Activated CD8-positive, alpha-beta memory T cell treated with anti-CD3 and anti-CD28 coated beads, Interleukin-2, amount 50 U/mL, for 24 hours (primary cell): ENCODE results near the gene PTGES3.
"Not testable (repeated sequence)": the region's sequence is repeated elsewhere in the genome, so short reads cannot be mapped to it uniquely, and the experiment has no call there.

ENCODE experiments used
- DNase-seq: peaks from one replicate; pipeline ENCODE4 v3.0.0-alpha.2; 2020; ENCODE audit errors: extremely low read depth

PTGES3 gene

DNA sequence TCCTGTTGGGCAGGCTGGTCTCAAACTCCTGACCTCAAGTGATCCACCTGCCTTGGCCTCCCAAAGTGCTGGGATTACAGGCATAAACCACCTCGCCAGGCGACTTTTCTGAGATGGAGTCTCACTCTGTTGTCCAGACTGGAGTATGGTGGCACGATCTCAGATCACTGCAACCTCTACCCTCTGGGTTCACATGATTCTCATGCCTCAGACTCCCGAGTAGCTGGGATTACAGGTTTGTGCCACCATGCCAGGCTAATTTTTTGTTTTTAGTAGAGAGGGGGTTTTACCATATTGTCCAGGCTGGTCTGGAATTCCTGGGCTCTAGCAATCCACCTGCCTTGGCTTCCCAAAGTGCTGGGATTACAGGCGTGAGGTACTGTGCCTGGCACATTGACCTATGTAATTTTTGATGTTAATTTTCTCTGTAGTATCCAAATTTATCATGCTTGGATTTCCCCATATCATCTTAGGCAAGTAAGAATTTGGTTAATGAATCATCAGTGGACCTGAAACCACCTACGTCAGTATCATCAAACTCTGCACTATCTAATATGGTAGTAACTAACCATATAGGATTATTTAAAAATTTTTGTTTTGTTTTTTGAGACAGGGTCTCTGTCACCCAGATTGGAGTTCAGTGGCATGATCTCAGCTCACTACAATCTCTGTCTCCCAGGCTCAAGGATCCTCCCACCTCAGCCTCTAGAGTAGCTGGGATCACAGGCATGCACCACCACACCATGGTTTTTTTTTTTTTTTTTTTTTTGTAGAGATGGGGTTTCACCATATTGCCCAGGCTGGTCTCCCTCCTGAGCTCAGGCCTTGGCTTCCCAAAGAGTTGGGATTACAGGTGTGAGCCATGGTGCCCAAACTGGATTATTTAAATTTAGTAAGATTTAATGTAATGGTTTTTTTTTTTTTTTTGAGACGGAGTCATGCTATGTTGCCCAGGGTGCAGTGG, 30.4 kb downstream of the PTGES3 start:
- DNase-seq: no peak

DNA sequence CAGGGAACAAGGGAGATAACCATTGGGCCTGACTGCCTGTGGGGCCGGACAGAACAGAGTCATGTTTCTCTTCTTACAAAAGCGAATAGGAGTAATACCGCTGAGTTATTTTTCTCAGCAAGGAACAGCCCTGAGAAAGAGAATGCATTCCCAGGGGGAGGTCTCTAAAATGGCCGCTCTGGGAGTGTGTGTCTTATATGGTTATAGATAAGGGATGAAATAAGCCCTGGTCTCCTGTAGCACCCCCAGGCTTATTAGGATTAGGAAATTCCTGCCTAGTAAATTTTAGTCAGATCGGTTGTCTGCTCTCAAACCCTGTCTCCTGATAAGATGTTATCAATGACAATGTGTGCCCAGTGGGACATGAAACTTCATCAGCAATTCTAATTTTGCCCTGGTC, 34.3 kb downstream of the PTGES3 start:
- not testable (repeated sequence) for DNase-seq

DNA sequence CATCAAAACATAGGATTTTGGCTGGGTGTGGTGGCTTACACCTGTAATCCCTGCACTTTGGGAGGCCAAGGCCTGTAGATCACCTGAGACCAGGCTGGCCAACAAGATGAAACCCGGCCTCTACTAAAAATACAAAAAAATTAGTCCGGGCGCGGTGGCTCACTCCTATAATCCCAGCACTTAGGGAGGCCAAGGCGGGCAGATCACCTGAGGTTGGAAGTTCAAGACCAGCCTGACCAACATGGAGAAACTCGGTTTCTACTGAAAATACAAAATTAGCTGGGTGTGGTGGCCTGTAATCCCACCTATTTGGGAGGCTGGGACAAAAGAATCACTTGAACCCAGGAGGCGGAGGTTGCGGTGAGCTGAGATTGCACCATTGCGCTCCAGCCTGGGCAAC, 40.1 kb downstream of the PTGES3 start:
- DNase-seq: not testable (repeated sequence)

DNA sequence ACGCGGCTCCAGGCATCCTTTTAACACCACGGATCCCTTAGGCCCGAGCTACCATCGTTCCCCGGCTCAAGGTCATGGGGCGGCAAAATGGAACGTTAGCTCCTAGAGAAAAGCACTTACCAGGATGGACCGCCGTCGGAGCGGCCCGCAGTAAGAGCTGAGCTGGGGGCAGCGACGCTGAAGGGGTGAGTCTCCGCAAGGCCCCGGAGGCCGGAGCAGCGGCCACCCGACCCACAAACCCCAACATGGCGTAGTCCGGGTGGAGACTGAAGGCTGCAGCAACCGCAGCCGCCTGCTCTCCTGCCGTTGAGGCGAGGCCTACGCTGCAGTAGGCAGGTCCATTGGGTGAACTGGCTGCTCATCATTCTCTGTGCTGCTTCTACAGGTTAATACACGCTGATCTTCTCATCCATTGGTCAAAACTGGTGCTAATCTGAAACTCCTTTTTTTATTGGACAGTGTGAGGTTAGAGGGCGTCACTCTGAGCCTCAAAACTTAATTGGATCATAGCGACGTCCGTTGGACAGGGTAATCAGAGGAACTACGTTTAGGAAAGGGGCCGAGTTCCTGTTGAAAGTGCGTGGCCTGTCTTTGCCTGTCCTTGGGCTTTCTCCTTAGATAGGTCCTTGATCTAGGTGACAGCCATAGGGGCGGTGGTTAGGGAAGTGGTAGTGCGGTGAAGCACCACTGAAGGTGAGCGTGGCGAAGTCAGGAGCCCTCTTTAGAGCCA, 42.2 kb downstream of the PTGES3 start, which contains the start of gene ATP5F1B:
Gene ATP5F1B (minus strand): TSS at position 268 of the 730 bp plus-strand sequence. CDS start 21 bp downstream, at position 247.
- peak; percentile 82 for DNase-seq

DNA sequence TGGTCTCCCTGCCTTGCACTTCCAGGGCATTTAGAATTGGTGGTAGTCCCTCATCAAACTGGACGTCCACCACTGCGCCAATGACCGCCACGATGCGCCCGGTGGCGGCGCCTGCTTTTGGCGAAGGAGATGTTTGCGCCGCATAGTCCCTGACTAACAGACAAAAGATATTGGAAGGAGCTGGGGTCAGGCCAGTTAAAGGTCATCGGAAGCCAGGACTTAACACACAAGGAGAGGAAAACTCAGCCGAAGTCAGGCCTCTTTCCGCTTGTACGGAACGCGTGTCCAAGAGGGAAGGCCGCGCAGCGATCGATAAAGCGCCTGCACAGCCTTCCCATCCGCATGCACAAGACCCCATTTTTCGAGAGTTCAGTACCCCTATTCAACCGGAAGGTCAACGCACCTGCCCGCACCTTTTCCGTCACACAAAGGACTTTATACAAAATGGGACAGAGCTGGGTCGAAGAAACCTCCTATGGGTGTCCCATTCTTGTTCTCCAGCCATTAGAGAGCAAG, 42.8 kb downstream of the PTGES3 start:
- no peak for DNase-seq

DNA sequence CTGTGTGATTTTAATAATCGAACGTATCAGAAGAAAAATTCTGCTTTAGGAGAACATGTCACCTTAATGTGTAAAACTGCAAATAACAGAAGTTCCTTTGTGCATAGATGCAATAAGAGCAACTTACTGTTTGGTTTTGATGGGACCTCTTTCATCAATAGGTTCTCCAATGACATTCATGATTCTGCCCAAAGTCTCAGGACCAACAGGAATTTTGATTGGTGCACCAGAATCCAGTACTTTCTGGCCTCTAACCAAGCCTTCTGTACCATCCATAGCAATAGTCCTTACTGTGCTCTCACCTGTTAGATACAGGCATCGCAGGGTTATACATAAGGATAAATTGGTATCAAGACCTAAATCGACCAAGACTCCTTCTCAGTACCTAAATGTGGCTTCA, 43.4 kb downstream of the PTGES3 start:
- no peak for DNase-seq

DNA sequence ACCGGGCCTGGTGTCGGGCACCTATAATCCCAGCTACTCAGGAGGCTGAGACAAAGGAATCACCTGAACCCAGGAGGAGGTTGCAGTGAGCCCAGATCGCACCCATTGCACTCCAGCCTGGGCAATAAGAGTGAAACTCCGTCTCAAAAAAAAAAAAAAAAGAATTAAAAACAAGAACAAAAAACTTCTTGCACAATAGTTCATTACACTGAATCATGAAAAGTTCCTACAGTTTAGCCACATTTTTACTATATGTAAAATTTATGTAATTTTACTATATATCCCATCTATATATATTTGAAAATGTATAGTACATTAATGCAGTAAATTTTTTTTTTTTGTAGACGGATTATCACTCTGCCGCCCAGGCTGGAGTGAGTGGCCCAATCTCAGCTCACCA, 46.9 kb downstream of the PTGES3 start:
- no peak for DNase-seq

DNA sequence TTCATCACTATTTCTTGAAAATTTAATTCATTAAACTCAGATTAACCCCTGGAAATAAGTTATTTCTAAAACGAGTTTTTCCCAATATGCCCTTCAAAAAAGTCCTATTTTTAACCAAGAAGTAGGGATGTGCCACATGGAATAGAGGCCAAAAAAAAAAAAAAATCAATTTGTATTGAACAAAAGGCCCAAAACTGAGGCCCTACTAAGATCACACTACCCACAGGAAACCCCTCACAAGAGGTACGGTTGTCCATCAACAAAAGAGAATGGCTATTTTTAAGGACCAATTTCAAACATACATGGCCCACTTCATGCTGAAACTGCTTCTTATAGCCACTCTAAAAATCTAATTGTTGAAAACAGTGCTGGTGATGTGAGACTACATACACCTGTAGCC, 50.5 kb downstream of the PTGES3 start:
- no peak for DNase-seq

DNA sequence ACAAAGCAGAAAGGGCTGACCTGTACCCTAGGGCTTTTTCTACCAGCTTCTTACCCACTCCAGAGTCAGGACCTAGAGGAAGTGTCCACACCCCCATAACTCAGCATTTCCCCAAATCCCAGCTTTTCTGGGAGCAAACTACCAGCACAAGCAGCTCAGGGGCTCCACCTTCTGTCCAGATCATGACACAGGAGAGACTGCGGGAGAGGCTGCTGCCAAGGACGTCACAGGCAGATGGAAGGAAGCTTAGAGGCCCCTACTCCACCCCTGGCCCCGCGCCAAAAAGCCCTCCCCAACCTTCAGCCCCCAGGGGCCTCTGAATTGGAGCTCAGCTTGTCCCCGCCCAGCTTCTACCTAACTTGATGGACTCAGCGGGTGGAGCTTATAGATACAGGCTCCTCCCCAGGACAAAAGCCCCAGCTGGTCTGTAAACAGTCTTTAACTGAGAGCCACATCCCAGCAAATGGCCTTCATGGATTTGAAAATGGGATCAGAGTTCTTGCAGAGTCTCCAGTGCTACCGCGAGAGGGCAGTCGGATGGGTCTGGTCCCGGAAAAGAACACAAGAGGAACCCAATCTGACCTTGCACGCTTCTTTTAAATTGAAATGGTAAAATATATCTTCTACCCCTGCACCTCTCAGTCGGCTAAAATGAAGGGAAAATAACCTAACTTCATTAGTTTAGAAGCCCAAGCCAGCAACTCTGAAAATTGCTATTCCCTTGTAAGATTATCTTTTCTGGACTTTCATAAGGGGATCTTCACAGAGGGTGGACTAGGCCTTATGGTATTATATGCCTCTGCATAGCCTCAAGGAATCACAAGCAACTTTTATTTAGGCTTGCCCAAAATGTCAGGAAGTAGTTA, 51.2 kb downstream of the PTGES3 start:
- DNase-seq: peak; percentile 81

DNA sequence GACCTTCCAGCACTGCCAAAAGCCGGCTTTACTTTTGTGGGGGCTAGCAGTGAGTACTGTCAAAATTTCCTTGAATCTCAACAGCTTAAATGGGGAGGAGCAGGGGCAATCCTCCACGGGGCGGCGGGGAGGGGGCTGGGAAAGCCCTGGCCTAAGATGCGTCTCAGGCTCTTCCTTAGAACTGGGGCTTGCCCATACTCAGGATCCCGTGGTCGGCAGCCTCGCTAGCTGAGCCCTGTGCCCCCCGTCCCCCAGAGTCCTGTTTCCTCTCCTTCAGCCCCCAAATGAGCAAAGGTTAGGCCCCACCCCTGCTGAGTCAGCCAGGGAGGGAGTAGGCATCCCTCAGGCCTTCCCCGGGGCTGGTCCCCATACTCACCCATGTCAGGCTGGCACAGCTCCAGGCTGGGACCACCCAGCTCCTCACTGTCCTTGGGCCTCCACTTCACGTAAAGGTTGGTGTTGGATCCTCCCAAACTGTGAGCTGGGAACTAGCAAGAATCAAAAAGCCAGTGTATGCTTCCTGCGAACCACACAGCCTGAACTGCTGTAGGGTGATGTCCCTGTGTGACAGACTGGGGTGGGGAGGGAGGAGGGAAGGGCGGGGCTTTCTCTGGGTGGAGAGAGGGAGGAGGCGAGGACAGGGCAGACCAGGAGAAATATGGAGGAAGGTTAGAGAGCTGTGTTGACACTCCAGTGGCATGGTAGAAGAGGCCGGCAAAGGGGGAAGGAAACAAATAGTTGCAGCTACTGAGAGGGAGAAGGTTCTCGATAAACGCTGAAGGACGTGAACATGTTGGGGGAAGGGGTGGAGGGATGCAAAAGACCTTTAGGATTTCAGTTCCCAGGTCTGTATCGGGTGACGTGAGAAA, 52.0 kb downstream of the PTGES3 start:
- DNase-seq: peak; percentile 75

DNA sequence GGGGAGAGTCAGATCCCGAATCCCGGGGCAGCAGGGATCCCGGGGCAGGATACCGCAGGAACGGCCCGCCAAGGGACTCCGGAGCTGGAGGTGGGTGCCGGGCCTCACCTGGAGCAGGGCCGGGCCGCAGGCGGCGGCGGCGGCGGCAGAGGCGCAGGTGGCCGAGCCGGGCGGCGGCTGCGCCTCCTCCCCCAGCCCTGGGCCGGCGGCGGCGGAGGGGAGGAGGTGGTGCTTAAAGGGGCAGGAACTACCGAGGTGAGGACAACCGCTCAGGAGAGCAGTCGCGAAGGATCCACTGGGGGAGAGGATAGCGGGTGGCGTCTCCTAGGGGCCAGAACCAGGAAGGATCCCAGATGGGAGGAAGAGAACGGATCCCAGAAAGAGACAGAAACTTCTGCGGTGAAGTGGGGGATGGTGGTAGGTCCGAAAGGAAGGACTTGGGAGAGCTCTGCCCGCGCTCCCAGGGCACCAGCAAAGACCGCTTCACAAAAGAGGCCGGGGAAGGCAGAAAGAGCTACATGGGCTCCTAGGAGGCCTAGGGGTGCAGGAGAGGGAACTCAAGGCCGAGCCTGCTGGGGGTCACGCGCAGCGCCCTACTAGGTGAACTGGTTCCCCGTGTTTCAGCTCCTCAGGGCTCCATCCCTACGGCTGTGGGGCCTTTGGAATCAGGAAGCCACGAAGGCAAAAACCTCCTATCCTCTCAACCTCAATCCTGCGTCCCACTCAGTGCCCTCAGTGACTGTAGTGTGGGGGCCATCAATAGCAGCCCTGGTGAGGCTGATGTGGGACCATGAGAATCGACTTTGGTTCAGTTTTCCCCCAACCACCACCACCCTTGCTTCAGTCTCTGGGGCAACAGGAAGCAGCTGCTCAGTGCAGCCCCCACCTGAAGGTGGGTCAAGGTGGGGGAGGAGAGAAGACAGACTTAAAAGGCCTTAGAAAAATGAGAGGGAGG, 53.0 kb downstream of the PTGES3 start:
- DNase-seq: no peak

DNA sequence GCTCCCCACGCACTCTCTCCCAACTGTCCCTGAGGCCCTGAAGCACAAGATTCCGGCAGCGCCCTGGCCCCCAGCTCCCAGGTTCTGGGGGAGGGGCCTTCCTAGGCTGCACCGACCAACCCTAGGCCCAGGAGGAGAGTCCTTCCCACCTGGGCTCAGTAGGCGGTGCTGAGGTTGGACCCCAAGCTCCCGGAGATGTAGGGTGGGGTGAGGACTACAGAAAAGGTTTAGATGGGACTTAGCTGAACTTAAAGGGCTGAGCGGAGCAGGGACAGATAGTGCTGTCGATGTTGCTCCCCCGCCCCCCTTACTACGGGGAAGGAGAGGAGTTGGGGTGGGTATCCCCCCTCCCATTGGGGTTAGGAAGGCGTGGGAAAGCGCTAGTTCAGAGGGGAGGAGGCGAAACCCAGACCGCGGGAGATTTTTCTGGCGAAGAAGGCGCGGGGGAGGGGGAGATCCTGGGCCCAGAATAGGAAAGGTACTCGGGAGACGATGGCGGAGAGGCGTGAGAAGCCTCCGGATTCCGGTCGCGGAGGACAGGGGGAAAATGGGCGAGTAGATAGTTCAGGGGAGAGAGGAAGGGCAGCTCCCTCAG, 53.7 kb downstream of the PTGES3 start:
- DNase-seq: no peak

DNA sequence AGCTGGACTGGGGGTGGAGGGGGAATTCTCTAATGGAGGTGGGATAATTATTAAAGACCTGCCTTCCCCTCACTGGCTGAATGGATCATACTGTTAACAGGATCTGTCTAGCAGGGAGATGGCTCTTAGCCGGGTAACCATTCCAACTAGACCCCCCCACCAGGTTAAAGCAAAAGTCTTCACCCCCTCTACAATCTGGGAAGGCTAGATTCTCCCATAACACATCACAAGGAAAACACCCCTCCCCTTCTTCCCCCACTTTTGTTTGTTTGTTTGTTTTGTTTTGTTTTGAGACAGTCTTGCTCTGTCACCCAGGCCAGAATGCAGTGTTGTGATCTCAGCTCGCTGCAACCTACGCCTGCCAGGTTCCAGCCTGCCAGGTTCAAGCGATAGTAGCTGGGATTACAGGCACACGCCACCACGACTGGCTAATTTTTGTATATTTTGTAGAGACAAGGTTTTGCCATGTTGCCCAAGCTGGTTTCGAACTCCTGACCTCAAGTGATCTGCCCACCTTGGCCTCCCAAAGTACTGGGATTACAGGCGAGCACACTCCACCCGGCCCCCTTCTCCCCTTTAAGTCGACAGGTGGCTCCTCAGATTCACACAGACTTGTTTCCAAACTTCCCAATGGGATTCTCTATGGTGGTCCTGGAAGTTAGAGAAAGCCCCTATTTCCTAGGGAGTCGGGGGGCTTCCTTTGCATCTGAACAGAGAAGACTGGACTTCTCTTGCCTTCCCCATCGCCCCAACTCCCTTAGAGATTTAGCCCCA, 54.4 kb downstream of the PTGES3 start:
- DNase-seq: no peak

DNA sequence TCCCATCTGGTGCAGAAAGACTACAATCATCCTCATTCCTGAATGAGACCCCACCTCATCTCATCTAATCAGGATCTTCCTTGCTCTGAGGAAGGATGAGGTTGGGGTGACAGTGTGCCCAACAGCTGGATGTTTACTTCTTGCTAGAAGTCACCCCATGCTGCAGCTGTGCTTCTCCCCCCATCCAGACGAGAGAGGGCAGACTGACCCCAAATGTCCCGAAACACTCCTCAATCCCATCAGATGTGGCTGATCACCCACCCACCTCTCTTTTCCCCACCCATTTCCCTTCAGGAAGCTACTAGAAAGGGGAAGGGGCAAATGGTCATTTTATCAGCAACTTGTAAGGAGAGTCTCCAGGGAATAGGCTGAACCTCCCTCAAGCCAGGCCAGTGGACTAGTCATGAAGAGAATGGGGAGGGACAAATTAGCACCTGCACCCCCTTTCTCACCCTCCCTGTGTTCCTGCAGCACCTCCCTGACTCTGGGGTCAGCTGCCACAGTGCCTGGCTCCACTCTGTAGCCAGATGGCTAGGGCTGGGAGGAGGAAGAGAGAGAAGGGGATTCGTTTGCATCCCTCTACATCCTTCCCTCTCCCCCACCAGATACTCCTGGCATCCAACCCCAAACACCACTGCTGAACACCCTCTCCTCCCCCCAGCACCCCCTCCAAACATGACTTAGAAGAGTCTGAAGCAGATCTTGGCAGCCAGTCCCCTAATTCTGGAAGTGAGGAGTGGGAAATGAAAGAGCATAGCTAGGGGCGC, 55.2 kb downstream of the PTGES3 start:
- no peak for DNase-seq

DNA sequence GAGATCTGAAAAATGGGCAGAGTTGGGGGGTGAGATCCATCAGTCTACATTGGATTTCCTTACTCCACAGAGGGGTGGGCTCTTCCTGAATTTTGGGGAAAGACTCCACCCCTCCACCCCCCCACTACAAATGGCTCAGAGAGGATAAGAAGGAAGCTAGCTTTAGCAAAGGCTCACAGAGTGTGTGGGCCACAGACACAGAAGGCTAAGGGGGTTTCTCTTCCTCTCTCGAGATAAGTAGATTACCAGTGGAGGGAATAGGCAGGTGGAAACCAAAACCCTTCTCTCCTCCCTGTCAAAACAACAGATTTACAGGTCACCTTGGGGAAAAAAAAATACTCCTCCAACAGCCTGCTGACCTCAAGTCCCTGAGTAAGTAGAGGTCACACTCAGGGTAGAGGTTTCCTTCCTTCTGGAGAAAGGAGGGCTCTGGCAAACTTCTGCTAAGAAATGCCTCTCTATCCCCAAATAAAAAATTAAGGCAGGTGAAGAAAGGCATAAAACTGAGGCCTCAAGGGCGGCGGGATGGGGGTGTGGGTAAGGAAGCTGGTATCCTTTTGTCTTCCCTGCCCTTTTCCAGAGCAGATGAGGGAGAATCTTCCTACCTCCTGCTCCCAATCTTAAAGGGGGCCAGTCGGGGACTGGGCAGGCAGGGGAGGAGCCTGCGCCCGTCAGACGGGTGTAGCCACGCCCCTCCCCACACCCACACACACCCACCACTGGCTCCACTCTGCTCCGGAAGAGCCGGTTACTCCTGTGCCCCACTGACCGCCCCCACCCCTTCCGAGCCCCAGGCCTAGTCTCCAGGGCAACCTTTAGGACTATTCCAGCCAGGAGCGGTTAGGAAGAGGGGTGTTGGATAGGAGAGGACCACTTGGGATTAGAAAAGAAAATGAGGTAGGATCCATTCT, 56.0 kb downstream of the PTGES3 start:
- DNase-seq: no peak

DNA sequence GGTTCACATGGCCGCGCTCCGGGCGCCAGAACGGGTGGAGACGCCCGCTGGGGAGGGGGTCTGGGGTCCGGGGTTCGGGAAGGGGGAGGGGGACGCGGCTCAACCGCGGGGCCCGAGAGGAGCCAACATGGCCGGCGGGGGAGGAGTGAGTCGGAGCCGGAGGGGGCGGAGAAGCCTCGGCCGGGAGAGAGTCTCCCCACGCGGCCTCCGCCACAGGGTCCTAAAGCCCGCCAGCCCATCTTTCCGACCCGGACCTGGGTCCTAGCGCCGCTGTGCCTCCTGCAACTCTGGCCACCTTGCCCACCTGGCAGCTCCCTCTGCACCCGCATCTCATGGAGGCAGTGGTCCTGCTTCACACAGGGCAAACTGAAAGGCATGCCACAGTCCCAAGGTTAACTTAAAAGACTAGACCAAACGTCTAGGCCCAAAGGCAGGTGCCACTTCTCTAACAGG, 57.9 kb downstream of the PTGES3 start, which contains the start of gene BAZ2A:
Gene BAZ2A (minus strand): TSS at position 147 of the 453 bp plus-strand sequence. CDS start 12,796 bp downstream, outside the sequence.
- peak; percentile 60 for DNase-seq
